Lower leg skin (tissue), 4 donors: ENCODE measurements around the gene NTM. TPM values are rescaled to one million over a fixed set of nuclear protein-coding genes. Genes with fewer than 3 reads are reported as not detected.

ENCODE experiments used
- DNase-seq, 2 donors: peaks; one replicate each; pipeline ENCODE4 v3.0.0-alpha.2; 2019; ENCODE audit warnings: low spot score in 2 of 2
- H3K4me3 ChIP-seq: fragments of 200-600 bp; sonication (generic); 2 replicates; pipeline ENCODE4 v1.5.1; 2017; ENCODE audit warnings: mild to moderate bottlenecking, low read depth; ENCODE audit not compliant: poor library complexity, severe bottlenecking
- CTCF ChIP-seq, 3 donors: fragments of 450-650 bp; IDR thresholded peaks; one replicate each; pipeline ENCODE4 v1.5.1; 2016; ENCODE audit warnings: antibody characterized with exemption in 3 of 3, mild to moderate bottlenecking in 3 of 3, moderate library complexity in 2 of 3
- POLR2A ChIP-seq, 2 donors: fragments of 450-650 bp; IDR thresholded peaks; one replicate each; pipeline ENCODE4 v1.6.1; 2016 to 2017; ENCODE audit warnings: antibody characterized with exemption in 2 of 2, mild to moderate bottlenecking in 1 of 2, moderate library complexity in 1 of 2
- WGBS, 2 donors: methylation state at CpG; one replicate each; pipeline ENCODE4 v1.1.5; 2018; 5-methylcytosine and 5-hydroxymethylcytosine counted together
- intact Hi-C: fragments of 100-400 bp; cut with DNase I; formaldehyde crosslinking; loops from one replicate; pipeline ENCODE4 v1.15.0; 2023; ENCODE audit warnings: low total_unique reads
- total RNA-seq, 4 donors: library from RNA; depleted of rRNA; stranded (reverse); fragments of >200 nt; gene quantifications; one replicate each; pipeline ENCODE4 v1.1.0, GENCODE V29; 2016

Gene NTM
- total RNA-seq, 4 donors from 2014 or later, result 2.8 to 5.7 (median 4.9) TPM

GRCh38 chr11:131350872-131351271, 19.5 kb upstream of the NTM start:
- DNase-seq, result no peak
- intact Hi-C loops, result no loop called here
- 50 to 54% methylated on average over 9 of the region's 9 CpGs for WGBS, 2 donors
- no peak overlapping the region for H3K4me3 ChIP-seq
- TF ChIP-seq POLR2A (IDR thresholded peaks at IDR 0.05) (no peak), CTCF (IDR thresholded peaks at IDR 0.05) (no peak)

GRCh38 chr11:131351848-131352247, 18.6 kb upstream of the NTM start:
- no peak for DNase-seq
- no peak for TF ChIP-seq CTCF (IDR thresholded peaks at IDR 0.05)
- TF ChIP-seq POLR2A (IDR thresholded peaks at IDR 0.05), result no peak
- intact Hi-C loops, result no loop called here
- 33 to 52% methylated on average over 1 of the region's 1 CpG for WGBS, 2 donors
- no peak overlapping the region for H3K4me3 ChIP-seq

GRCh38 chr11:131353766-131354165, 16.6 kb upstream of the NTM start:
- TF ChIP-seq POLR2A (IDR thresholded peaks at IDR 0.05) (no peak), CTCF (IDR thresholded peaks at IDR 0.05) (no peak)
- intact Hi-C loops, result no loop called here
- H3K4me3 ChIP-seq, result no peak overlapping the region
- WGBS, 2 donors, result 78 to 81% methylated on average over 2 of the region's 2 CpGs
- no peak for DNase-seq

GRCh38 chr11:131354251-131354701, 16.1 kb upstream of the NTM start:
- TF ChIP-seq POLR2A (IDR thresholded peaks at IDR 0.05), result no peak
- TF ChIP-seq CTCF (IDR thresholded peaks at IDR 0.05), result no peak
- WGBS, 2 donors, result 41 to 49% methylated on average over 5 of the region's 5 CpGs
- DNase-seq, result no peak
- intact Hi-C loops, result no loop called here
- no peak overlapping the region for H3K4me3 ChIP-seq

GRCh38 chr11:131356206-131356605, 14.2 kb upstream of the NTM start:
- DNase-seq, result no peak
- TF ChIP-seq POLR2A (IDR thresholded peaks at IDR 0.05) (no peak), CTCF (IDR thresholded peaks at IDR 0.05) (no peak)
- no peak overlapping the region for H3K4me3 ChIP-seq
- intact Hi-C loops, result no loop called here
- 79 to 85% methylated on average over 6 of the region's 6 CpGs for WGBS, 2 donors

GRCh38 chr11:131365329-131365930, 5.0 kb upstream of the NTM start:
- intact Hi-C loops, result no loop called here

More at GRCh38 chr11:131365329-131365930, 5.0 kb upstream of the NTM start:
- 41 to 42% methylated on average over 4 of the region's 4 CpGs for WGBS, 2 donors
- H3K4me3 ChIP-seq, result no peak overlapping the region
- no peak for TF ChIP-seq POLR2A (IDR thresholded peaks at IDR 0.05)
- TF ChIP-seq CTCF (IDR thresholded peaks at IDR 0.05), result no peak
- no peak for DNase-seq
